HL-60 (cell line): ENCODE data around the gene OXNAD1.

ENCODE experiments used
- POLR2AphosphoS5 ChIP-seq: IDR thresholded peaks from 2 replicates; pipeline ENCODE4 v1.6.1; 2012; ENCODE audit warnings: low read depth
- TF ChIP-seq, protein P1 (sequence below): IDR thresholded peaks from one replicate; pipeline ENCODE4 v1.5.1; 2011; ENCODE audit warnings: low read length, control low read depth, inconsistent platforms; ENCODE audit not compliant: insufficient read depth

DNA sequence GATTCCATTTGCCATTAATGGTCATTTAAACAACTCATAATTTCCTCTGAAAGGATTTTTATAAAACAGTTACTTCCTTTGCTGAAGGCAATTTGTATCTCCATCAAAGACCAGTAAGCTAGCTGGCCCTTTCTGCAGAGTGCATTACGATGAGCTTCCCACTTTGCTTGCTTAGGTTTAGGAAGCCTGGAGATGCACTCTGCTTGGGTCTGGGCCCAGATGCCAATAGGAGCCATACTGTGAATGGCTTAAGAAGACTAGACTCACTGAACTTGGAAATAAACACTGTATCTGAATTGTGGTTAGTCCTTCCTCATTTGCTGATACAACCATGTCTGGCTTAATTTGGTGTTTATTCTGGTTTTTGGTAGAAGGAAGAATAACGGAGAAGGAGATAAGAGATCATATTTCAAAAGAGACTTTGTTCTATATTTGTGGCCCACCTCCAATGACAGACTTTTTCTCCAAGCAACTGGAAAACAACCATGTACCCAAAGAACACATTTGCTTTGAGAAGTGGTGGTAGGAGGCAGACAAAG, 38.1 kb downstream of the OXNAD1 start:
- TF ChIP-seq, protein P1, sequence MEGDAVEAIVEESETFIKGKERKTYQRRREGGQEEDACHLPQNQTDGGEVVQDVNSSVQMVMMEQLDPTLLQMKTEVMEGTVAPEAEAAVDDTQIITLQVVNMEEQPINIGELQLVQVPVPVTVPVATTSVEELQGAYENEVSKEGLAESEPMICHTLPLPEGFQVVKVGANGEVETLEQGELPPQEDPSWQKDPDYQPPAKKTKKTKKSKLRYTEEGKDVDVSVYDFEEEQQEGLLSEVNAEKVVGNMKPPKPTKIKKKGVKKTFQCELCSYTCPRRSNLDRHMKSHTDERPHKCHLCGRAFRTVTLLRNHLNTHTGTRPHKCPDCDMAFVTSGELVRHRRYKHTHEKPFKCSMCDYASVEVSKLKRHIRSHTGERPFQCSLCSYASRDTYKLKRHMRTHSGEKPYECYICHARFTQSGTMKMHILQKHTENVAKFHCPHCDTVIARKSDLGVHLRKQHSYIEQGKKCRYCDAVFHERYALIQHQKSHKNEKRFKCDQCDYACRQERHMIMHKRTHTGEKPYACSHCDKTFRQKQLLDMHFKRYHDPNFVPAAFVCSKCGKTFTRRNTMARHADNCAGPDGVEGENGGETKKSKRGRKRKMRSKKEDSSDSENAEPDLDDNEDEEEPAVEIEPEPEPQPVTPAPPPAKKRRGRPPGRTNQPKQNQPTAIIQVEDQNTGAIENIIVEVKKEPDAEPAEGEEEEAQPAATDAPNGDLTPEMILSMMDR = no peak
- TF ChIP-seq POLR2AphosphoS5 = no peak
